WERI-Rb-1 (cell line): ENCODE results near the gene TGIF2.

ENCODE experiments used
- DNase-seq: peaks from one replicate; pipeline ENCODE4 v3.0.0-alpha.2; 2020
- H3K27ac ChIP-seq: fragments of 250-450 bp; sonication (Bioruptor Pico); 2 replicates; pipeline ENCODE4 v1.5.1; 2020; ENCODE audit warnings: mild to moderate bottlenecking, moderate library complexity
- H3K27me3 ChIP-seq: fragments of 250-450 bp; sonication (Bioruptor Pico); 2 replicates; pipeline ENCODE4 v1.5.1; 2021; ENCODE audit warnings: mild to moderate bottlenecking, low read depth, moderate library complexity; ENCODE audit not compliant: insufficient read depth, severe bottlenecking
- H3K36me3 ChIP-seq: fragments of 250-450 bp; sonication (Bioruptor Pico); 2 replicates; pipeline ENCODE4 v1.5.1; 2020; ENCODE audit warnings: mild to moderate bottlenecking, moderate library complexity
- H3K4me3 ChIP-seq: 2 replicates; pipeline ENCODE4 v1.5.1; 2011; ENCODE audit warnings: low read depth, mild to moderate bottlenecking, control low read depth, low read length
- H3K9me3 ChIP-seq: fragments of 250-450 bp; sonication (Bioruptor Pico); 2 replicates; pipeline ENCODE4 v1.5.1; 2021; ENCODE audit warnings: mild to moderate bottlenecking, moderate library complexity; ENCODE audit not compliant: severe bottlenecking
- CTCF ChIP-seq: IDR thresholded peaks from 2 replicates; pipeline ENCODE4 v1.5.1; 2011; ENCODE audit warnings: low read depth, mild to moderate bottlenecking, control low read depth, inconsistent platforms, low read length

Gene TGIF2

GRCh38 chr20:36541227-36541767 lies 32.1 kb upstream of the TGIF2 start, which contains the start of gene MYL9:
Gene MYL9, plus strand, starts transcription at chr20:36541519. Its CDS starts 3,366 bp downstream, at chr20:36544885.
- H3K27ac ChIP-seq = no peak within 1 kb of the TSS
- H3K36me3 ChIP-seq = no peaks in the 10 kb centered on the region
- no peaks in the 10 kb centered on the region for H3K9me3 ChIP-seq
- no peak for TF ChIP-seq CTCF
- no peak for DNase-seq
- H3K27me3 ChIP-seq = no peaks in the 10 kb centered on the region
- H3K4me3 ChIP-seq = no peak within 1 kb of the TSS

- Histone ChIP-seq H3K36me3 (no peaks in the 10 kb centered on the region), H3K27ac (no peak overlapping the region), H3K4me3 (no peak overlapping the region), H3K9me3 (no peaks in the 10 kb centered on the region), H3K27me3 (no peaks in the 10 kb centered on the region)
- peak; percentile 75 for TF ChIP-seq CTCF
- peak; percentile 62 for DNase-seq
Measured at GRCh38 chr20:36541768-36542488, 31.5 kb upstream of the TGIF2 start.

GRCh38 chr20:36542516-36543183 lies 30.7 kb upstream of the TGIF2 start:
- Histone ChIP-seq H3K27me3 (no peaks in the 10 kb centered on the region), H3K4me3 (no peak overlapping the region), H3K36me3 (no peaks in the 10 kb centered on the region), H3K9me3 (no peaks in the 10 kb centered on the region), H3K27ac (no peak overlapping the region)
- TF ChIP-seq CTCF = no peak
- no peak for DNase-seq

GRCh38 chr20:36543184-36544133 lies 29.9 kb upstream of the TGIF2 start:
- Histone ChIP-seq H3K4me3 (no peak overlapping the region), H3K27ac (no peak overlapping the region), H3K27me3 (no peaks in the 10 kb centered on the region), H3K36me3 (no peaks in the 10 kb centered on the region), H3K9me3 (no peaks in the 10 kb centered on the region)
- DNase-seq = no peak
- TF ChIP-seq CTCF = no peak

- Histone ChIP-seq H3K27ac (no peak overlapping the region), H3K36me3 (no peaks in the 10 kb centered on the region), H3K9me3 (no peaks in the 10 kb centered on the region), H3K4me3 (no peak overlapping the region), H3K27me3 (no peaks in the 10 kb centered on the region)
- no peak for DNase-seq
- no peak for TF ChIP-seq CTCF
Measured at GRCh38 chr20:36544134-36545018, 29.0 kb upstream of the TGIF2 start.
